Measurements from ENCODE around the gene CCM2.
"Not testable (repeated sequence)": the region's sequence is repeated elsewhere in the genome, so short reads cannot be mapped to it uniquely, and the experiment has no call there.

CCM2 gene

GRCh38 chr7:45100761-45101480 lies 100.9 kb downstream of the CCM2 start:
- no peak for DNase-seq (ENCODE audit: low read depth in 2 of 2)

DNA sequence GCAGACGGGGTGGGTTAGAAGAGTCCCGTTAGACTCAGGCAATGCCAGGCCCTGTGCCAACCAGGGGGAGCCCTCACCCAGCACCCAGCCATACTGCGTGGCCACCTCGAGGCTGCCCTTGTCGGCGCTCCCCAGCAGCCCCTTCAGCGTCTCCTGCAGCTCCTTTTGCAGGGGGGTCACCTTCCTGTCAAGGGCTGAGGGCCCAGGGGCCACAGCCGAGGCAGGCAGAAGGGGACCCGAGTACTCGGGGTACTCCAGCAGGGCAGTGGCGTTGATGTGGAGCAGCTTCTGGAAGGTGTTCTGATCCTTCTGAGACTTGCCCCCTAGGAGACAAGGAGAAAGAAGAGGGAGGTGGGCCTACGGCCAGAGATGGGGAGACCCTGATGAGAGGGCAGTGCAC lies 101.7 kb downstream of the CCM2 start:
- no peak for DNase-seq (ENCODE audit: low read depth in 2 of 2)

GRCh38 chr7:45102785-45103712 lies 103.0 kb downstream of the CCM2 start:
- DNase-seq (ENCODE audit: low read depth in 2 of 2), result no peak

- DNase-seq (ENCODE audit: low read depth in 2 of 2), result no peak
These were observed 104.2 kb downstream of the CCM2 start for GRCh38 chr7:45103958-45104843.

DNA sequence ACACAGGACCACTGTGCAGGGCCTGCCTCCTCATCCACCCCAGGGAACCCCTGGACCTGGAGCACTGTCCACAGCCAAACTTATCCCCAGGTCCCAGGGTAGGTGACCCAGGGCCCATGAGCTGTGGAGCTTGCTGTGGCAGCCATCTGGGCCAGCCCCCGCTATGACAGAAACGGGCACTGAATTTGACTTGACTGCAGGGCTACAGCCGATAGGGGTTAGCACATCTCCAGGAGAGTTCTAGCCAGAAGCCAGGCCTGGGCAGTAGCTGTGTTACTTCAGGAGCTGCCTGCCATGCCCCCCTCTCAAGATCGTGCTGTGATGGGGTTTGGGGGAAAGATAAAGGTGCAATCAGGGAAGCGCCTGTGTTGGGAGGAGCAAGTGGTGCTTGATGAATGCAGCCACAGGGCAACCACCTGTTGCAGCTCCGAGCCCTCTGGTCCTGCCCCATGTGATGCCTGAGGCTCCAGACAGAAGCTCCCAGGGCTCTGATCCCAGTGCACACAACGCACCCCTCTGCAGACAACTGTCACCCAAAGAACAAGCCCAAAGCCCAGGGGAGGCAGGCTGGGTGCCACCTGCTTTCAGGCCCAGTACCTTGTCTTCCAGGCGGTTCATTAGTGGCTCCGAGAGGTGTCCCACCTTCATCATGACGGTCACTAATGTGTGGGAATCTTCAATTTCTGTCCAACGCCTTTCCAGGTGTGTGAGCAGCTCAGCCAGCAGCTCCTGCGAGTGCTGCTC lies 105.0 kb downstream of the CCM2 start:
- DNase-seq (ENCODE audit: low read depth in 2 of 2), result no peak

DNA sequence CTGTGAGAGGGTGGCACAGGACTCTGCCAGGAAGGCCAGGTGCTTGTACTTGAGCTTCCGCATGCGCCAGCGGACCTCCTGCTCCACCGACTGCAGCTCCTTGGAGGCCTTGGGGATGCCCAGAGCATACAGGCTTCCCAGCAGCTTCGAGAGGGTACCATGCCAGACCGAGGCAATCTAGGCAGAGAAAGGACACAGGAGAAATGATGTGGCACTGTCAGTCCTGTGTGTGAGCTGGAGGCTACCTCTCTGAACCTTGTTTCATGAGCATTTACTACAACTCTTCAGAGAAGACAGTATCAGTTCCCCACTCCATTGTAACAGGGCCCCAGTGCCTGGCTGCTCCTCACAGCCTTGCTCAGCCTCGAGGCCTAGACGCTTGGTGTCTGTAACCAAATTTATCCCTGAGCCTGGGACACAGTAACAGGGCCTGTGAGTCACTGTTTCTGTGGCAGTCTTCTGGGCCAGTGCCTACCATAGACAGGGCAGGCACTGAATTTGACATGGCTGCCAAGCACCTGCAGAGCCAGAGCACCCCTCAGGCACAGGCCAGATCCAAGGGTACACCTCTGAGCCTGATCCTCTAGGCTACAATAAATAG lies 105.7 kb downstream of the CCM2 start:
- no peak for DNase-seq (ENCODE audit: low read depth in 2 of 2)

DNA sequence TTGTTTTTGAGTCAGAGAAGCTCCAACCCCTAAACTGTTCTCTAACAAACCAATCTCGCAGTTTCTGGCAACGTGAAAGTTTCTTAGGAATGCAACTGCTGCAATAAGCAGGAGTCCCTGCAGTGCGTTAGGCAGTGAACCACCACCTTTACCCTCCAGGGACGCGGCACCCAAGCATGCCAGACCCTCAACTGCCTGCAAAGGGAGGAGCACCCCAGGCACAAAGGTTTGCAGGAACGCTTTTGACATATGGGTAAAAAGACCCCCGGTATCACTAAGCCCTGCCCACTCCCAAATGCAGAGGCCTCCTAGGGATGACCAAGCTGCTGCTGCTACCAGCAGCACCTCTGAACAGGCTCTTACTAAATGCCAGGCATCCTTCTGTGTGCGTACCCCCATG lies 106.8 kb downstream of the CCM2 start:
- no peak for DNase-seq (ENCODE audit: low read depth in 2 of 2)

DNA sequence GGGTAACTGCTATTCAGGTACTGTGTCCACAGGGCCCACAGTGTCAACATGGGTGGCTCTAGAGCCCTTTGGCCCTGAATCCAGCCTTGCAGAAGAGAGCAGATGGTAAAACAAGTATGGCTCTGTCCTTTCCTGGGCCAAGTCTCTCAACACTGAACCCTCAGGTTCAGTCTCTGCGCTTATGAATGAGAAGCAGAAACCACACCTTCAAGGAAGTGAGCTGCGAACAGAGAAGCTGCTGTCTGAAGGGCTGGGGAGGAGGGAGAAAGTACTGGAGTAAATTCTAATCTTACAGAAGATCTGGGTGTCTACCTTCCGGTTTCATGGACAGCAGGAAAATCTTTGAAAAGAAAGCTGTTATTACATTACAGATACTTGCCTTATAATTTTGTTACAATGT lies 107.4 kb downstream of the CCM2 start:
- no peak for DNase-seq (ENCODE audit: low read depth in 2 of 2)

DNA sequence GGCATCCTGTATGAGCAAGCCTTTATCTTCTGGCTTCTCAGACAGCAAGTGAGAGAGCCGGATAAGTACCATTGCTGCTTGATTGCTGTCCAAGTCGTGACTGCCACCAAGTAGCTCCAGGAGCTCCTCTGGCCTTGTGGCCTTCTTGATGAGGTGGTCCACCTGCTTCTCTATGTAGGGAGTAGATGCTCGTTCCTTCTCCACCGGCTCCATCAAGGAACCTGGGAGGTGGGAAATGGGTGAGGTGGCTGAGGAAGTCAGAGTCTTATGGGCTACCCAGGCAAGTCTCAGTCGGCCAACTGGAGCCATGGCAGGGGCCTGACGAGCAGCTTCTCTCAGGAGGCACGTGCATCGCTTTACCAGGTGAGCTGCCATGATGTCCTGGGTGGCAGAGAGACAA lies 108.9 kb downstream of the CCM2 start:
- DNase-seq (ENCODE audit: low read depth in 2 of 2), result no peak

DNA sequence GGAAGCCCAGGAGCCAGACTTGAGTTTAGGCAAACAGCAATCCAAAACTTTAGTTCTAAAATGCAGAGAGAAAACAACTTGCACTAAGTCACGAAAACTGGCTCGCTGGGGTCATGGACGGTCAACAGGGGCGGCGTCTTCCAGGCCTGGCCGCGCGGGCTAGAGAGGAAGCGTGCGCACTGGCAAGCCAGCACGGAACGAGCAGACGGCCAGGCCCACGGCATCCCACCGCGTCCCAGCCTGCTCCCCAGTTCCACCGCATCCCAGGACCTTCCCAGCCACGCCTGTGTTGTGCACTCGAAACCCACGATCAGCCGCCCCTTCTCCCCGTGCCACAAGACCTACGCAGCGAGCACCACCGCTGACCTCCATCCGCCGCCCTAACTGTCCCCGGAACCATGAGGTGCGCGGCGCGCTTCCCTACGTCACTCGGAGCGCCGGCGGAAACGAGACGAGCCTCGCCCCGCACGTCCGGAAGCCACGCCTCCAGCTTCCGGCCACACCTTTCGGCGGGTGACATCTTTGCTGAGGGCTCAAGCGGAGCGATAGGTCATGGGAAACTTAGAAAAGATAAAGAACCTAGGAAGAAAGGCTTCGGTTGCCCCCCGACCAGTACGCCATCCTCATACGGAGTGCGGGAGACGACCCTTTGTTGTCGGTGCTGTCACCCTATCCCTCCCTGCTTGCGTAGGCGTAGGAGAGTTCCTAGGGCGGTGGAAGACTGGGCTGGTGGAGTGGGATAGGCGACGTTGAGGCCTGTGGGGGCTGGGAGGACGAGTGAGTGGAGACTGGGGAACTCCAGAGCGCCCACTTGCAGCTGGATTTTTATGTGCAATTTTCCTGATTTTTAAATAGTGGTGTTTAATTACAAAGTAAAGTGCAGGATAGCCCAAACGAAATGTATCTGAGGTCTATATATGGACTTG lies 111.6 kb downstream of the CCM2 start, which contains the start of gene TBRG4:
TBRG4 (minus strand) TSS at position 400 of the 926 bp plus-strand sequence. CDS start 2,460 bp downstream, outside the sequence.
- DNase-seq (ENCODE audit: low read depth in 2 of 2), result peak; percentile 83 to 87

DNA sequence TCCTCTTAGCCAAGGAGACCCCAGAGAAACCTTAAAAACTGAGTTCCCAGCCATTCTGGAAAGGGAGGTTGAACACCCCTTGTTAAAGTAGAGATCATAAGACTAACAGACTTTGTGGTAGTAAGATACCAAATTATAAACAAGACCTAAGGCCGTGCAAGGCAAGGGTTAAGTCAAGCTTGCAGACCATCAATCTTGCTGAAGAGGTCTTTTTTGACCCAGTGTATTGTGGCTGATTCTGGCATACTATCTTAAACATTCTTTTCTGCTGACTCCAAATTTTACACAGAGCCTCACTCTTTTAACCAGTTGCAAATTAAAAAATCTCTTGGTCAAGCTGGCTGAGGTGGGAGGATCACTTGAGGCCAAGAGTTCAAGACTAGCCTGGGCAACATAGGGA lies 112.6 kb downstream of the CCM2 start:
- DNase-seq (ENCODE audit: low read depth in 2 of 2), result no peak

DNA sequence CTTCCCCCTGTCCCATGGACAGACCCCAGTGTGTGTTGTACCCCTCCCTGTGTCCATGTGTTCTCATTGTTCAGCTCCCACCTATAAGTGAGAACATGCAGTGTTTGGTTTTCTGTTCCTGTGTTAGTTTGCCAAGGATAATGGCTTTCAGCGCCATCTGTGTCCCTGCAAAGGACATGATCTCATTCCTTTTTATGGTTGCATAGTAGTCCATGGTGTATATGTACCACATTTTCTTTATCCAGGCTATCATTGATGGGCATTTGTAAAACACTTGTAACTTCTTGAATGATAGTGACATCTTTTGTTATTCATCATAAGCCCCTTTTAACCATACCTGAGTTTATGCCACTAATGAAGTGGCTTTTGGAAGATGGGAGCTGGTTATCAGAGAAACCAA lies 114.3 kb downstream of the CCM2 start:
- not testable (repeated sequence) for DNase-seq (ENCODE audit: low read depth in 2 of 2)

DNA sequence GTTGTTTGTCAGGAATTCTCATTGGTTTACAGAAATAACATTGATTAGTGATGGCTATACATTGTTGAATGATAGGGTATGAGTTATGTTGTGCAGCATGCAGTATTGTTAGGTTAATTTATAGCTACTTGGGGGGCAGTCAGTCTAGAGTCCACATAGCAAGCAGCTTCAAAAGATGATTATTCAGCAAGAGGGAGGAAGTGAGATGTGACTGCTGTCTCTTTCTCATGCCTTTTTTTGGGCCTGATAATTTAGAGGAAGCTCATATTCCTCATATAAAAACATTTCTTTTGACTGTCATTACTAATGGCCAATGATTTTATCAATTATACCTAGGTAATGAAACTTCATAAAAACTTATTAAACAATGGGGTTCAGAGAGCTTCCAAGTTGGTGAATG lies 114.9 kb downstream of the CCM2 start:
- DNase-seq (ENCODE audit: low read depth in 2 of 2), result no peak

DNA sequence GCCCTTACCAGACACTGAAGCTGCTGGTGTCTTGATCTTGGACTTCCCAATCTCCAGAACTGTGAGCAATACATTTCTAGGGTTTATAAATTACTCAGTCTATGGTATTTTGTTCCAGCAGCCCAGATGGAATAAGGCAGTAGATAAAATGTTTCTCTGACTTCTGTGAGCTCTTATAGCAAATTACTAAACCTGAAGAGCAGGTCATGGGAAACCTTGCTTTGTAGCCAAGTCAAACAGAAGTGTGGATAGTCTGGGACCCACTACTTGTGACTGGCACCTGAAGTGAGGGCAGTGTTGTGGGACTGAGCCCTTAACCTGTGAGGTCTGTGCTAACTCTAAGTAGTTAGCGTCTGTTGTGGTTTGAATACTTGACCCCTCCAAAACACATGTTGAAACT lies 116.0 kb downstream of the CCM2 start:
- DNase-seq (ENCODE audit: low read depth in 2 of 2), result no peak

GRCh38 chr7:45117582-45117981 lies 117.6 kb downstream of the CCM2 start:
- no peak for DNase-seq (ENCODE audit: low read depth in 2 of 2)

- no peak for DNase-seq (ENCODE audit: low read depth in 2 of 2)
These were observed 118.3 kb downstream of the CCM2 start for GRCh38 chr7:45118292-45118691.

- DNase-seq (ENCODE audit: low read depth in 2 of 2), result no peak
These were observed 118.9 kb downstream of the CCM2 start for GRCh38 chr7:45118889-45119331.

DNA sequence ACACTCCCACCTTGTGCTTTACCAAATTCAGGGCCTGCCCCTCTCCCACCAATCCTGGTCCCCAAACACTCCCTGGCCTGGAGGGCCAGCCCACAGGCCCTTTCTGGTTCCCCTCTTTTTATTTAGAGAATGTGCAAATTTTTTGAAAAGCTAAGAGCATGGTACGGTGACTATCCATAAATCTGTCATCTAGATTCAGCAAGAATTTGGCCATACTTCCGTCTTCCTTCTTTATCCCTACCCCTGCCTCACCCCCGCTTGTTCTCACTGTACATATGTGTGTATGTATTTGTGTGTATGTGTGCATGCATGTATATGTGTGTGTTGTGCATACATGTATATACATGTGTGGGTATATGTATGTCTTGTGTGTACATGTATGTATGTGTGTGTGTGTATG lies 119.5 kb downstream of the CCM2 start:
- DNase-seq (ENCODE audit: low read depth in 2 of 2), result no peak

DNA sequence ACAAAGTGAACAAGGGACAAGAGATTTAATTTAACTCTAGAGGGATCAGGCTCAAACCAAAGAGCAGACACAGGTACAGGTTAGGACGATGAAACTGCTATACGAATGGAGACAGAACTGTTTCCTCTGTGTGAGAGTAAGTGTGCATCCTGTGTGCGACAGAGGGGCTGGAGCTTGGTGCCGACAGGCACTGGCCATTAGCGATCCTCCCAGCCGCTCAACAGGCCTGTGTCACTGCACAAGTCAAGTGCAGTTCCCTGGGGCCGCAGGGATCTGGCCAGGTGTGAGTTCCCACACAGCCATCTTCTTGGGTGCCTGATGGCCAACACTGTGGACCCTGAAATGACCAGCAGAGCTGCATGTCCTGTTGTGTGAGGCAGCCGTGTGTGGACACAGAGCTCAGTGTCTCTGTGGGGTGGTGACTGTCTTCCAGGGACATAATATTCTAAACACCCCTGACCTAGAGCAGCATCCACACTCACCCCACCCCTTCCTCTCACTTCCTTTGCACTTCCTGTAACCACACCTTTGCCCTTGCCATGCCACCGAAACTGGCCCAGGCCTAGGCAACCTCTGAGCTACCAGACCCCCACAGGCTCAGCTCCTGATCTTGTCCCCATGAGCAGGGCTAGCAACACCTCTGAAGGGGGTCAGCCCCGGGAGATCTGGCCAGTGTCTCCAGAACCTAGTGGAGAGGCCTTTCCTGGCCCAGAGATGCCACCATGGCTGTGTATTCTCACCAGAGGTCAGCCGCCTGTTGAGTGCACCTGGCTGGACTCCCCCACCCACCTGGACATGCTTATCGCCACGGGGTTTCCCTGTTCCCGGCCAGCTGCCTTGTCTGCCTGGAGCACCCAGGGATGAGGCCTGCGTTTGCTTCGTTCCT lies 123.2 kb downstream of the CCM2 start:
- DNase-seq (ENCODE audit: low read depth in 2 of 2), result no peak

Measured in stimulated activated CD8-positive, alpha-beta memory T cell treated with anti-CD3 and anti-CD28 coated beads, Interleukin-15, amount 100 ng/mL, for 4 hours (primary cell).